Activated CD4-positive, alpha-beta memory T cell treated with anti-CD3 and anti-CD28 coated beads for 36 hours (primary cell): Measurements from ENCODE around the gene SECISBP2L. TPM values are rescaled to one million over a fixed set of nuclear protein-coding genes. Genes with fewer than 3 reads are reported as not detected.

Experiments used
- CTCF ChIA-PET: fragments of 350-600 bp; sonication (Branson Sonifier 250); formaldehyde crosslinking; loops from one replicate; lab custom pipeline; 2021; ENCODE audit warnings: antibody characterized with exemption, inconsistent platforms; lab: Charles Lee
- POLR2A ChIA-PET: fragments of 350-600 bp; sonication (Branson Sonifier 250); formaldehyde crosslinking; loops from one replicate; lab custom pipeline; 2021; ENCODE audit warnings: antibody characterized with exemption; lab: Charles Lee
- DNase-seq: peaks from one replicate; pipeline ENCODE4 v3.0.0-alpha.2; 2020
- H3K27ac Mint-ChIP-seq: one replicate; pipeline ENCODE4 v1.8.0; 2021; ENCODE audit warnings: mixed read lengths
- H3K27me3 Mint-ChIP-seq: one replicate; pipeline ENCODE4 v1.8.0; 2021; ENCODE audit warnings: mixed read lengths
- H3K36me3 Mint-ChIP-seq: one replicate; pipeline ENCODE4 v1.8.0; 2021; ENCODE audit warnings: mixed read lengths
- H3K4me1 Mint-ChIP-seq: one replicate; pipeline ENCODE4 v1.8.0; 2021; ENCODE audit warnings: low read depth, mixed read lengths
- H3K4me3 Mint-ChIP-seq: one replicate; pipeline ENCODE4 v1.8.0; 2021; ENCODE audit warnings: mild to moderate bottlenecking, mixed read lengths
- H3K9me3 Mint-ChIP-seq: one replicate; pipeline ENCODE4 v1.8.0; 2021; ENCODE audit warnings: mixed read lengths
- intact Hi-C: fragments of 100-400 bp; cut with micrococcal nuclease; formaldehyde crosslinking; loops from one replicate; pipeline ENCODE4 v1.15.1; 2023
- total RNA-seq, 2 experiments: library from RNA; stranded (reverse); gene quantifications; one replicate each; pipeline ENCODE4 v1.2.3, GENCODE V29; 2021

SECISBP2L gene
- total RNA-seq, 2 experiments from 2014 or later: 22.5 to 24.6 TPM

DNA sequence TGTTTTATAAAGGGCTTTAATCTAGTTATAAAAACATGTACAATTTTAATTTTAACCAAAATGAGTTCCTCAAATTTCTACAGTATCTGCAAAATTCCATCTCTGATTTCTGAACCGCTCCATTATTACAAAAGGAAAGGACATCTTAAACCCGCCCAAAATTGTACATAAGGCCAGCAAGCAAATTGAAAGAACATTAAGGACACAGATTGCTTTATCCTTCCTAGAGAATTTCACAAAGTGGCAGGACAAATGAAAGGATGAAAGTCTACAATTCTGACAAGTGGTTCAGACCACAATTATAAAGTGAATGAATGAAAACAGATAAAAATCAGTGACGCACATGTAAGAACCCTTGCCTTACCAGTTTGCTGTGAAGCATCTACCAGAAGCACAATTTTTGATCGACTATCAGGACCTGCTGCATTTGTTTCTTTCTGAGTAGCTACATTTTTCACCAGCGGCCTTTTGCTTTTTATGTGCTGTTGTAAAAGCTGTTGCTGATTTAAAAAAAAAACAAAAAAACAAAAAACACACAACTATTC, 13.6 kb downstream of the SECISBP2L start:
- DNase-seq: no peak
- intact Hi-C loops: no loop called here
- CTCF ChIA-PET: no interaction called here
- H3K27me3 Mint-ChIP-seq: no peaks in the 10 kb centered on the region
- no peak overlapping the region for H3K4me3 Mint-ChIP-seq
- no peak overlapping the region for H3K27ac Mint-ChIP-seq
- peaks cover 12% of the 10 kb centered on the region for H3K36me3 Mint-ChIP-seq
- no peaks in the 10 kb centered on the region for H3K9me3 Mint-ChIP-seq
- POLR2A ChIA-PET: no interaction called here
- H3K4me1 Mint-ChIP-seq: peaks cover 9% of the 10 kb centered on the region

DNA sequence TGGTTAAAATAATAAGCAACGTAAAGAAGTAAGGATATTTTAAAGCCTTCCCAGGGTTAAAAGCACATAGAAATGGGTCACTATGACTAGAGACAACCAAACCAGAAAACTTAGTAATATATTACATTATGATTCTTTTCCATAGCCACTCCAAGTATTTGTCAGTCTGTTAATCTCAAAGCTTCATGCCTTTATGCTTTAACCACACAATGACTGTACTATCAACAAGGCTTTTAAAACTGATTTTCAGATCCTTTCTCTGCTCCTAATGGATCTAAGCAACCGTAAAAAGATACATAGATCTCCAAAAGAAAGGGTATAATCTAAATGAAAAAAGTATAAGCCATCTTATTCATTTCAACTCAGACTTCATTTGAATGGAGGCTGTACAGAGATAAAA, 14.4 kb downstream of the SECISBP2L start:
- POLR2A ChIA-PET: no interaction called here
- H3K27me3 Mint-ChIP-seq: no peaks in the 10 kb centered on the region
- no peak overlapping the region for H3K27ac Mint-ChIP-seq
- peaks cover 1% of the 10 kb centered on the region for H3K4me1 Mint-ChIP-seq
- intact Hi-C loops: no loop called here
- H3K36me3 Mint-ChIP-seq: peaks cover 14% of the 10 kb centered on the region
- DNase-seq: no peak
- H3K4me3 Mint-ChIP-seq: no peak overlapping the region
- CTCF ChIA-PET: no interaction called here
- no peaks in the 10 kb centered on the region for H3K9me3 Mint-ChIP-seq

DNA sequence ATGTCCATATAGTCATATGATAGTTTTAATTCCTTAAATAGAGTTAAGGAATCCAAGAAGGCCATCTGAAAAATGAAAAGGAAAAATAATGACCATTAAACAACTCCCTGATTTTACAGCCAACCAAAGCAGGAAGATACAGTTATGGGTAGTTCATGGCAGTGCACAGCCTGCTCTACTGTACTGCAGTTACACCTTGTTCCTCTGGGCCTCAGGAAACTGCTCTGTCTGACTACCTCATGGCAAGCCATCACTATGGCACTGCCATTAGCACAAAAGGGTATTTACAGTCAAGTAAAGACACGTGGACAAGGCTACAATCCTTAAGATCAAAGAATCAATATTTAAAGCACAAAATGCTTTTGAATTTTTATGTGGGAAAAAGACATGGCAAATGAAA, 19.5 kb downstream of the SECISBP2L start:
- Mint-ChIP-seq H3K9me3 (no peaks in the 10 kb centered on the region), H3K4me1 (peaks cover 15% of the 10 kb centered on the region), H3K27ac (no peak overlapping the region), H3K27me3 (no peaks in the 10 kb centered on the region), H3K36me3 (peaks cover 28% of the 10 kb centered on the region), H3K4me3 (no peak overlapping the region)
- intact Hi-C loops: no loop called here
- no peak for DNase-seq
- ChIA-PET CTCF (no interaction called here), POLR2A (no interaction called here)

- H3K4me1 Mint-ChIP-seq: peaks cover 15% of the 10 kb centered on the region
- CTCF ChIA-PET: interaction anchor here (0.6 kb wide), 1 partner anchor 49 kb away, joined by 3 read pairs; no protein-coding TSS in a partner anchor
- peaks cover 30% of the 10 kb centered on the region for H3K36me3 Mint-ChIP-seq
- H3K27me3 Mint-ChIP-seq: no peaks in the 10 kb centered on the region
- H3K27ac Mint-ChIP-seq: no peak overlapping the region
- POLR2A ChIA-PET: interaction anchor here (0.7 to 0.8 kb wide), 2 partner anchors 21 to 163 kb away, joined by 3 read pairs; partner anchors contain the start of gene SECISBP2L
- intact Hi-C loops: no loop called here
- H3K9me3 Mint-ChIP-seq: no peaks in the 10 kb centered on the region
- DNase-seq: no peak
- no peak overlapping the region for H3K4me3 Mint-ChIP-seq
These were observed 21.4 kb downstream of the SECISBP2L start for GRCh38 chr15:49024840-49025239.

DNA sequence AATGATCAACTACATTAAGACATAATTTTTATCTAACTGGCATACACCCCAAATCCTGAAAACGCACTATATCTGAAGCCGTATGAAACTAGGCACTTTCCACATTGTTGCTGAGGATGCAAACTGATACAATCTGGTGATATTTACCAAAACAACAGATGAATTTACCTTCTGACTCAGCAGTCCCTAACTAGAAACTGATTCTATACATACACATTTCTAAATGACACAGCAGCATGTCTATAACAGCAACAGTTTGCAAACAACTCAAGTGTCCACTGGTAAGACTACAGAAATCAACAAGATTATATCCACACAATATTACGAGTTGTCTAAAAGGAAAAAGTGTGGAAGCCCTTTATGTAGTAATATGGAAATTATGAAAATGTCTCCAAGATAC, 22.9 kb downstream of the SECISBP2L start:
- Mint-ChIP-seq H3K27me3 (no peaks in the 10 kb centered on the region), H3K4me1 (peaks cover 15% of the 10 kb centered on the region), H3K27ac (no peak overlapping the region), H3K9me3 (no peaks in the 10 kb centered on the region), H3K4me3 (no peak overlapping the region), H3K36me3 (peaks cover 35% of the 10 kb centered on the region)
- DNase-seq: no peak
- intact Hi-C loops: no loop called here
- ChIA-PET CTCF (no interaction called here), POLR2A (no interaction called here)

GRCh38 chr15:49015896-49016295, 30.4 kb downstream of the SECISBP2L start:
- POLR2A ChIA-PET: no interaction called here
- H3K4me3 Mint-ChIP-seq: no peak overlapping the region
- no peaks in the 10 kb centered on the region for H3K9me3 Mint-ChIP-seq
- H3K27ac Mint-ChIP-seq: no peak overlapping the region
- peaks cover 22% of the 10 kb centered on the region for H3K36me3 Mint-ChIP-seq
- intact Hi-C loops: no loop called here
- no peaks in the 10 kb centered on the region for H3K4me1 Mint-ChIP-seq
- CTCF ChIA-PET: interaction anchor here (0.9 to 1.5 kb wide), 4 partner anchors 31 to 154 kb away, joined by 3 to 5 read pairs (median 4); partner anchors contain the start of gene SECISBP2L
- DNase-seq: no peak
- no peaks in the 10 kb centered on the region for H3K27me3 Mint-ChIP-seq

- intact Hi-C loops: no loop called here
- ChIA-PET POLR2A (no interaction called here), CTCF (no interaction called here)
- no peak for DNase-seq
- peaks cover 21% of the 10 kb centered on the region for H3K9me3 Mint-ChIP-seq
- no peak overlapping the region for H3K27ac Mint-ChIP-seq
- no peaks in the 10 kb centered on the region for H3K4me1 Mint-ChIP-seq
- H3K27me3 Mint-ChIP-seq: no peaks in the 10 kb centered on the region
- no peak overlapping the region for H3K4me3 Mint-ChIP-seq
- H3K36me3 Mint-ChIP-seq: peaks cover 31% of the 10 kb centered on the region
These were observed 46.9 kb downstream of the SECISBP2L start for GRCh38 chr15:48999314-48999713.

DNA sequence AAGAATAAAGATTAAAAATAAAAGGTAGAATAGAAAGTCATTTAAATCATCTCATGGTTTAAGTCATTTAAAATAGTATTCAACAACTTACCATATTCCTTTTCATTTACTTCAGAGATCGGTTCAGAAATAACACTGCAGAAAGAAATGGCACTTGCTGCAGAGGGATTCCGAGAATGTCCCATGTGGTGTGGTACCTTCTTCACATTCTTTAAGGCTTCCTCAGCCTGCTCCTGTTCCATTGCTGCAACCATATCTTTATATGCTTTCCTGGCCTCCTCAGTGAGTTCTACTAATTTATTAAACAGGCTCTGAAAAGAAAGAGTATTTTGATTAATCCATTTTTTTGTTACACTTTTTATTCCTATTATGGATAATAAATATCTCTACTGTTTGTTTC, 50.0 kb downstream of the SECISBP2L start:
- H3K27me3 Mint-ChIP-seq: no peaks in the 10 kb centered on the region
- no peaks in the 10 kb centered on the region for H3K4me1 Mint-ChIP-seq
- intact Hi-C loops: no loop called here
- H3K36me3 Mint-ChIP-seq: peaks cover 29% of the 10 kb centered on the region
- H3K9me3 Mint-ChIP-seq: no peaks in the 10 kb centered on the region
- H3K4me3 Mint-ChIP-seq: no peak overlapping the region
- no peak for DNase-seq
- ChIA-PET POLR2A (no interaction called here), CTCF (interaction anchor here (1.4 kb wide), 1 partner anchor 20 kb away, joined by 8 read pairs; no protein-coding TSS in a partner anchor)
- no peak overlapping the region for H3K27ac Mint-ChIP-seq

DNA sequence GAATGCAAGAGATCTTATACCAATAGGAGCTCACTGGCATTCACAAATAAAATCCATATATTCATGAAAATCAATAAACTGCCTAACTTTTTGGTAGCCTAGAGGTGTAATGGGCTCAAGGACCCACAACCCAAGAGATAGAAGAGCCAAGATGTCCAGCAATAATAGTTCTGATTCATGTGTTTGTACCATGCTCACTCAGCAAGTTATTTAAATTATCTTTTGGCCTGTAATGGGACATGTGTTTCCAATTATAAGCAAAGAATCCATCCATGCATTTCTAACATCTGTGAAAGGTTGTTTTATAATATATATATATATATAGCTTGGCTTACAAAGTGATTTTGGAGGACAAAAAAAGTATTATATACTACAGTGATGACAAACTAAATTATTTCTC, 52.9 kb downstream of the SECISBP2L start:
- Mint-ChIP-seq H3K36me3 (peaks cover 29% of the 10 kb centered on the region), H3K4me1 (no peaks in the 10 kb centered on the region), H3K4me3 (no peak overlapping the region), H3K27me3 (no peaks in the 10 kb centered on the region), H3K27ac (no peak overlapping the region), H3K9me3 (no peaks in the 10 kb centered on the region)
- CTCF ChIA-PET: interaction anchor here (1.6 to 1.9 kb wide), 2 partner anchors 17 to 132 kb away, joined by 5 to 12 read pairs; no protein-coding TSS in a partner anchor
- POLR2A ChIA-PET: interaction anchor here (0.6 kb wide), 1 partner anchor 284 kb away, joined by 3 read pairs; no protein-coding TSS in a partner anchor
- no peak for DNase-seq
- intact Hi-C loops: no loop called here

GRCh38 chr15:48992545-48992944, 53.7 kb downstream of the SECISBP2L start:
- peaks cover 29% of the 10 kb centered on the region for H3K36me3 Mint-ChIP-seq
- H3K9me3 Mint-ChIP-seq: no peaks in the 10 kb centered on the region
- H3K27ac Mint-ChIP-seq: no peak overlapping the region
- intact Hi-C loops: no loop called here
- H3K4me3 Mint-ChIP-seq: no peak overlapping the region
- no peaks in the 10 kb centered on the region for H3K27me3 Mint-ChIP-seq
- DNase-seq: no peak
- ChIA-PET POLR2A (interaction anchor here (0.6 kb wide), 1 partner anchor 283 kb away, joined by 3 read pairs; no protein-coding TSS in a partner anchor), CTCF (interaction anchor here (1.9 kb wide), 1 partner anchor 17 kb away, joined by 12 read pairs; no protein-coding TSS in a partner anchor)
- H3K4me1 Mint-ChIP-seq: no peaks in the 10 kb centered on the region

- no peak overlapping the region for H3K27ac Mint-ChIP-seq
- H3K4me3 Mint-ChIP-seq: no peak overlapping the region
- no peaks in the 10 kb centered on the region for H3K4me1 Mint-ChIP-seq
- POLR2A ChIA-PET: no interaction called here
- intact Hi-C loops: no loop called here
- no peak for DNase-seq
- no peaks in the 10 kb centered on the region for H3K27me3 Mint-ChIP-seq
- H3K9me3 Mint-ChIP-seq: no peaks in the 10 kb centered on the region
- H3K36me3 Mint-ChIP-seq: peaks cover 25% of the 10 kb centered on the region
- CTCF ChIA-PET: interaction anchor here (0.6 to 2.0 kb wide), 2 partner anchors 16 to 1721 kb away, joined by 3 to 9 read pairs; no protein-coding TSS in a partner anchor
These were observed 54.1 kb downstream of the SECISBP2L start for GRCh38 chr15:48992096-48992495.

GRCh38 chr15:48989170-48989569, 57.1 kb downstream of the SECISBP2L start:
- peaks cover 15% of the 10 kb centered on the region for H3K36me3 Mint-ChIP-seq
- no peaks in the 10 kb centered on the region for H3K27me3 Mint-ChIP-seq
- ChIA-PET POLR2A (no interaction called here), CTCF (no interaction called here)
- H3K4me1 Mint-ChIP-seq: no peaks in the 10 kb centered on the region
- DNase-seq: no peak
- no peaks in the 10 kb centered on the region for H3K9me3 Mint-ChIP-seq
- no peak overlapping the region for H3K4me3 Mint-ChIP-seq
- intact Hi-C loops: no loop called here
- no peak overlapping the region for H3K27ac Mint-ChIP-seq

- peaks cover 6% of the 10 kb centered on the region for H3K36me3 Mint-ChIP-seq
- no peak overlapping the region for H3K27ac Mint-ChIP-seq
- POLR2A ChIA-PET: no interaction called here
- no peak for DNase-seq
- intact Hi-C loops: no loop called here
- CTCF ChIA-PET: interaction anchor here (0.6 to 1.9 kb wide), 4 partner anchors 11 to 127 kb away, joined by 3 to 10 read pairs (median 4); no protein-coding TSS in a partner anchor
- no peaks in the 10 kb centered on the region for H3K27me3 Mint-ChIP-seq
- no peaks in the 10 kb centered on the region for H3K9me3 Mint-ChIP-seq
- no peaks in the 10 kb centered on the region for H3K4me1 Mint-ChIP-seq
- H3K4me3 Mint-ChIP-seq: no peak overlapping the region
These were observed 59.1 kb downstream of the SECISBP2L start for GRCh38 chr15:48987142-48987541.
